Stomach smooth muscle (tissue), 2 donors: ENCODE results near the gene HOXA3.
A peak's percentile ranks its signal among the peaks of the same experiment; 100 is the strongest.

Experiments used
- H3K27ac ChIP-seq: one replicate; pipeline ENCODE4 v1.7.0; 2013; ENCODE audit warnings: mild to moderate bottlenecking, low read length, inconsistent platforms
- H3K27me3 ChIP-seq, 2 donors: one replicate each; pipeline ENCODE4 v1.7.0; 2013; ENCODE audit warnings: low read length in 2 of 2; ENCODE audit not compliant: insufficient read depth in 2 of 2, control insufficient read depth in 1 of 2
- H3K36me3 ChIP-seq, 2 donors: one replicate each; pipeline ENCODE4 v1.7.0; 2013; ENCODE audit warnings: low read length in 2 of 2; ENCODE audit not compliant: control insufficient read depth in 2 of 2, insufficient read depth in 2 of 2
- H3K4me1 ChIP-seq: one replicate; pipeline ENCODE4 v1.7.0; 2013; ENCODE audit warnings: low read length; ENCODE audit not compliant: control insufficient read depth, insufficient read depth
- H3K4me3 ChIP-seq, 2 donors: one replicate each; pipeline ENCODE4 v1.7.0; 2013; ENCODE audit warnings: low read length in 2 of 2
- H3K9ac ChIP-seq, 2 donors: one replicate each; pipeline ENCODE4 v1.7.0; 2013; ENCODE audit warnings: low read length in 2 of 2, mild to moderate bottlenecking in 1 of 2
- H3K9me3 ChIP-seq, 2 donors: one replicate each; pipeline ENCODE4 v1.7.0; 2013; ENCODE audit warnings: low read length in 2 of 2; ENCODE audit not compliant: control insufficient read depth in 2 of 2
- donor health status: healthy.
- donor health status: Pancreatic carcinoma.

HOXA3 gene

GRCh38 chr7:27156916-27157701, 4.7 kb upstream of the HOXA3 start:
- H3K9ac ChIP-seq = no peak overlapping the region
- no peaks in the 10 kb centered on the region for H3K9me3 ChIP-seq
- no peaks in the 10 kb centered on the region for H3K36me3 ChIP-seq
- no peak overlapping the region for H3K4me3 ChIP-seq
- peaks cover 44% of the 10 kb centered on the region for H3K4me1 ChIP-seq
- no peak overlapping the region for H3K27ac ChIP-seq
- H3K27me3 ChIP-seq = peaks cover 86 to 96% of the 10 kb centered on the region in 2 donors

GRCh38 chr7:27156508-27156898, 4.1 kb upstream of the HOXA3 start, which contains the start of gene HOXA7:
Gene HOXA7 (minus strand): TSS chr7:27156675. CDS start chr7:27156545, 130 bp downstream.
- no peak within 1 kb of the TSS for H3K9ac ChIP-seq
- H3K9me3 ChIP-seq = no peaks in the 10 kb centered on the region
- H3K4me3 ChIP-seq = peak within 1 kb of the TSS; percentile 8 to 47

GRCh38 chr7:27155816-27156507, 3.6 kb upstream of the HOXA3 start:
- Histone ChIP-seq H3K27me3 (peaks cover 91 to 99% of the 10 kb centered on the region in 2 donors), H3K36me3 (no peaks in the 10 kb centered on the region), H3K4me3 (peak overlapping the region; percentile 8 to 47), H3K9ac (no peak overlapping the region), H3K27ac (no peak overlapping the region), H3K4me1 (peaks cover 44% of the 10 kb centered on the region), H3K9me3 (no peaks in the 10 kb centered on the region)

More at GRCh38 chr7:27156508-27156898, 4.1 kb upstream of the HOXA3 start, which contains the start of gene HOXA7:
- Histone ChIP-seq H3K27me3 (peaks cover 87 to 97% of the 10 kb centered on the region in 2 donors), H3K4me1 (peaks cover 42% of the 10 kb centered on the region), H3K36me3 (no peaks in the 10 kb centered on the region), H3K27ac (no peak within 1 kb of the TSS)

GRCh38 chr7:27154901-27155815, 2.8 kb upstream of the HOXA3 start:
- H3K9ac ChIP-seq = no peak overlapping the region
- no peaks in the 10 kb centered on the region for H3K9me3 ChIP-seq
- H3K4me3 ChIP-seq = peak overlapping the region in 1 of 2 donors; percentile 29
- H3K27ac ChIP-seq = no peak overlapping the region
- H3K36me3 ChIP-seq = no peaks in the 10 kb centered on the region
- H3K4me1 ChIP-seq = peaks cover 44% of the 10 kb centered on the region
- H3K27me3 ChIP-seq = peaks cover 89 to 97% of the 10 kb centered on the region in 2 donors

GRCh38 chr7:27154369-27154768, 2.0 kb upstream of the HOXA3 start:
- no peaks in the 10 kb centered on the region for H3K9me3 ChIP-seq
- no peaks in the 10 kb centered on the region for H3K36me3 ChIP-seq
- no peak overlapping the region for H3K4me3 ChIP-seq
- no peak overlapping the region for H3K27ac ChIP-seq
- H3K27me3 ChIP-seq = peaks cover 84 to 89% of the 10 kb centered on the region in 2 donors
- H3K9ac ChIP-seq = no peak overlapping the region
- H3K4me1 ChIP-seq = peaks cover 44% of the 10 kb centered on the region

- peaks cover 41% of the 10 kb centered on the region for H3K4me1 ChIP-seq
- H3K4me3 ChIP-seq = no peak overlapping the region
- H3K9ac ChIP-seq = no peak overlapping the region
- H3K9me3 ChIP-seq = no peaks in the 10 kb centered on the region
- H3K27me3 ChIP-seq = peaks cover 78 to 82% of the 10 kb centered on the region in 2 donors
- no peak overlapping the region for H3K27ac ChIP-seq
- H3K36me3 ChIP-seq = no peaks in the 10 kb centered on the region
Observed at GRCh38 chr7:27153526-27153925, 1.1 kb upstream of the HOXA3 start.

- Histone ChIP-seq H3K27me3 (peaks cover 78 to 82% of the 10 kb centered on the region in 2 donors), H3K27ac (no peak overlapping the region), H3K36me3 (no peaks in the 10 kb centered on the region), H3K9ac (no peak overlapping the region), H3K4me1 (peaks cover 41% of the 10 kb centered on the region), H3K4me3 (peak overlapping the region in 1 of 2 donors; percentile 72), H3K9me3 (no peaks in the 10 kb centered on the region)
Observed at GRCh38 chr7:27152816-27153442, 546 bp upstream of the HOXA3 start.

- Histone ChIP-seq H3K4me1 (peaks cover 38% of the 10 kb centered on the region), H3K9me3 (no peaks in the 10 kb centered on the region), H3K4me3 (peak overlapping the region; percentile 36 to 72), H3K27ac (no peak overlapping the region), H3K36me3 (no peaks in the 10 kb centered on the region), H3K27me3 (peaks cover 77% of the 10 kb centered on the region in 2 donors), H3K9ac (no peak overlapping the region)
Observed at GRCh38 chr7:27151341-27151930, 947 bp downstream of the HOXA3 start.

- no peaks in the 10 kb centered on the region for H3K9me3 ChIP-seq
- H3K27ac ChIP-seq = no peak overlapping the region
- peaks cover 32% of the 10 kb centered on the region for H3K4me1 ChIP-seq
- H3K9ac ChIP-seq = no peak overlapping the region
- H3K27me3 ChIP-seq = peaks cover 74 to 76% of the 10 kb centered on the region in 2 donors
- peak overlapping the region; percentile 36 to 72 for H3K4me3 ChIP-seq
- H3K36me3 ChIP-seq = no peaks in the 10 kb centered on the region
Observed at GRCh38 chr7:27150568-27151340, 1.6 kb downstream of the HOXA3 start.
